Left ventricle myocardium superior (tissue), 1 donor: ENCODE results near the gene TRERF1. TPM values are rescaled to one million over a fixed set of nuclear protein-coding genes. Genes with fewer than 3 reads are reported as not detected.
A peak's percentile ranks its signal among the peaks of the same experiment; 100 is the strongest.
"Not testable (repeated sequence)": the region's sequence is repeated elsewhere in the genome, so short reads cannot be mapped to it uniquely, and the experiment has no call there.

Experiments used
- ATAC-seq: fragments of 200-7000 bp; cut with Tn5 transposase; one replicate; pipeline ENCODE4 v1.9.1; 2020; ENCODE audit warnings: mild to moderate bottlenecking, moderate library complexity
- DNase-seq: peaks from one replicate; pipeline ENCODE4 v3.0.0-alpha.2; 2020
- intact Hi-C: fragments of 100-400 bp; cut with micrococcal nuclease; formaldehyde crosslinking; loops from one replicate; pipeline ENCODE4 v1.11.0; 2022
- total RNA-seq: library from RNA; stranded (reverse); fragmentation: NEBNext Ultra II Directional; extraction: Animal tissue kit (Norgen Biotek cat#: 25700); gene quantifications from one replicate; pipeline ENCODE4 v1.2.1, GENCODE V29; 2021
- donor health status: DM: no; HTN: yes; CAD: no; lungs with severe emphysema.

TRERF1 gene
- total RNA-seq, 1 donor from 2014 or later = 1.8 TPM

GRCh38 chr6:42225029-42225339 is 226.7 kb downstream of the TRERF1 start:
- ATAC-seq (no peak), DNase-seq (no peak)
- intact Hi-C loops = no loop called here

- ATAC-seq = no peak
- intact Hi-C loops = no loop called here
- DNase-seq = no peak
Measured at GRCh38 chr6:42224222-42225028, 227.3 kb downstream of the TRERF1 start.

GRCh38 chr6:42222448-42222847 is 229.3 kb downstream of the TRERF1 start:
- DNase-seq (no peak), ATAC-seq (no peak)
- intact Hi-C loops = no loop called here

DNA sequence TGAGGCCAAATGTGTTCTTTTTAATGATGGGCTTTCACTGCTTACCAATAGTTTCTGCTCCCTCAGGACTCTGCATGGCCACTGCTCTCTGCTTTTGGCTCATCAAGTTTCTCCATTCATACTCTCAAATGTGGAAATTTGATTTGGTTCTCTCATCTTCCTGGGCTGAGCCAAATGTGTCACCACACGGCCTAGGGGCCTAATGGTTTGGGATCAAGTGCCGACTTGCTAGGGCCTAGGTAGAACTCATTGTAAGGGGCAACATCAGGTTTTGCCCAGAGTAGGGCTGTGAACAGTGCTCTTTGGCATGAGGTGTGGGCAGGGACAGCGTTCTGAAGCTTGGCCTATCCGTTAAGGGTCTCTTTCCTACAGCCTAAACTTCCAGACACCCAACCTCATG is 230.2 kb downstream of the TRERF1 start:
- ATAC-seq = no peak

GRCh38 chr6:42220807-42221206 is 230.9 kb downstream of the TRERF1 start:
- intact Hi-C loops = no loop called here
- ATAC-seq (no peak), DNase-seq (no peak)

More for the DNA sequence above, 230.2 kb downstream of the TRERF1 start:
- no peak for DNase-seq
- intact Hi-C loops = no loop called here

GRCh38 chr6:42217519-42218367 is 234.0 kb downstream of the TRERF1 start, which contains the start of gene MRPS10:
MRPS10 (minus strand) TSS chr6:42217861; CDS start chr6:42217849, 12 bp downstream.
- intact Hi-C loops = no loop called here
- DNase-seq = peak; percentile 92
- peak; percentile 100 for ATAC-seq

DNA sequence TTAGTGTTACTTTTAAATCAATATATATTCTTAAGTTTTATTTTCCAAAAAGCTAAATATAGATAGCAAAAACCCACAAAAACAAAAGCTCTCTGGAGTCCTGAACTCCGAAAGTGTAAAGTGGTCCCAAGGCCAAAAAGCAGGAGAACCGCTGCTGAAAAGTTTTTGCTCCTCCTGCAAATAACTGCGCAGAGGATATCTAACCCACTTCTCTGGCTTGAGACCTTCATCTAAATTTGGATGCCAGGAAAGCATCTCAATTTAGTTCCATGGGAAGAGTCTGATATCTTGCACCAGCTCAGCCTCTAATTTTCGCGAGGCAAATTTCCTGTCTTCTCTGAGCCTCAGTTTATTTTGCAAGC is 234.6 kb downstream of the TRERF1 start:
- intact Hi-C loops = no loop called here
- DNase-seq = no peak
- peak; percentile 21 for ATAC-seq

DNA sequence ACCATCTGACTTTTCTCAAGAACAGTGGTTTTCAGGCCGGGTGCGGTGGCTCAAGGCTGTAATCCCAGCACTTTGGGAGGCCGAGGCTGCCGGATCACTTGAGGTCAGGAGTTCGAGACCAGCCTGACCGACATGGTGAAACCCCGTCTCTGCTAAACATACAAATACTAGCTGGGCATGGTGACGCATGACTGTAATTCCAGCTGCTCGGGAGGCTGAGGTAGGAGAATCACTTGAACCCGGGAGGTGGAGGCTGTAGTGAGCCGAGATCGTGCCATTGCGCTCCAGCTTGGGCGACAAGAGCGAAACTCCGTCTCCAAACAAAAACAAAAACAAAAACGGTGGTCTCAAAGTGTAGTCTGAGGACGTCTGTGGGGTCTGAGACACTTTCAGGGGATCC is 235.2 kb downstream of the TRERF1 start:
- DNase-seq, ATAC-seq, intact Hi-C loops: not testable (repeated sequence)

DNA sequence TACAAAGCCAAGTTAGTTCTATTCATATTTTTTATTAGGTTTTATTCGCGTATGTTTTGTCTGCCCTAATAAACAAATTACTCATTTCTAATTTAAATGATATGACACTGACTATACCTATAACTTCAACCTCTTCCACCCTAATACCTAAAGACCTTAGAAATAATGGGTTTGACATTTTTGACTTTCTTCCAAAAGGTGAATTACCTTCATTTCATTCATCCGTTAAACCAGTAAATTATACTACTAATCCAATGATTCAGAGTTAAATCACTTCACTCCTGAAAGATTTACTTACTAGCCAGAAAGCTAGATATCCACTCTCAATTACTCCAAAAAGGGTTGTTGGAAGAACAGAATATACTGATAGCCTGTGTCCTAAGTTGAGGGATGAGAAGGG is 239.3 kb downstream of the TRERF1 start:
- intact Hi-C loops = no loop called here
- ATAC-seq (no peak), DNase-seq (no peak)

- intact Hi-C loops = no loop called here
- DNase-seq = no peak
- ATAC-seq = no peak
Measured at GRCh38 chr6:42211726-42212125, 240.0 kb downstream of the TRERF1 start.

DNA sequence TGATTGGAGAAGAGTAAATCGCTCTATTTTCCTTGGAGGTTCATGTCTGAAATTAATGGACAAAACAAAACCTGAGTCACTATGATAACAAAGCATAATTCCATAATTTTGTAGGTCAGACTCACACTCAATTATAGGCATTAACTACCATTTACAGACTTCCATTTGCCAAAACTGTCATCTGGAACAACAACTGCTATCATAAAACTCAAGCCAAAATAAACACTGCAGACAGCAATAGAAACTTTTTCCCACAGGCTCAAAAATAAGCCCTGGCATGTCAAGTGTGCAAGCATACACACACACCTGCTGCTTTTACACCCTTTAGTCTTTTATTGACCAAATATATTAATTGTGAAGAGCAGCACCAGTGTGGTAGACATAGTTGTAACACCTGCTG is 241.2 kb downstream of the TRERF1 start:
- intact Hi-C loops = no loop called here
- no peak for DNase-seq
- ATAC-seq = no peak

GRCh38 chr6:42207559-42207958 is 244.2 kb downstream of the TRERF1 start:
- DNase-seq, intact Hi-C loops, ATAC-seq: not testable (repeated sequence)

DNA sequence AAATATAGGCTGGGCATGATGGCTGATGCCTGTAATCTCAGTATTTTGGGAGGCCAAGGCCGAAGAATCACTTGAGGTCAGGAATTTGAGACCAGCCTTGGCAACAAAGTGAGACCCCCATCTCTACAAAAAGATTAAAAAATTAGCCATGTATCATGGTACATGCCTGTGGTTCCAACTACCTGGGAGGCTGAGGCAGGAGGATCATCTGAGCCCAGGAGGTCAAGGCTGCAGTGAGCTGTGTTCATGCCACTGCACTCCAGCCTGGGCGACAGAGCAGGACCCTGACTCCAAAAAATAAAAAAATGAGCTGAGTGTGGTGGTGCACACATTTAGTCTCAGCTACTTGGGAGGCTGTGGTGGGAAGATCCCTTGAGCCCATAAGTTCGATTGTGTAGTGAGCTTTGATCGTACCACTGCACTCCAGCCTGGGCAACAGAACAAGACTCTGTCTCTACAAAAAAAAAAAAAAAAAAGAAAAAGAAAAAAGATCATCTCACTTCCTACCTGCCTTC is 246.9 kb downstream of the TRERF1 start:
- no peak for ATAC-seq
- DNase-seq = no peak
- intact Hi-C loops = no loop called here

- intact Hi-C loops = no loop called here
- ATAC-seq (no peak), DNase-seq (no peak)
Measured at GRCh38 chr6:42203183-42203582, 248.5 kb downstream of the TRERF1 start.

DNA sequence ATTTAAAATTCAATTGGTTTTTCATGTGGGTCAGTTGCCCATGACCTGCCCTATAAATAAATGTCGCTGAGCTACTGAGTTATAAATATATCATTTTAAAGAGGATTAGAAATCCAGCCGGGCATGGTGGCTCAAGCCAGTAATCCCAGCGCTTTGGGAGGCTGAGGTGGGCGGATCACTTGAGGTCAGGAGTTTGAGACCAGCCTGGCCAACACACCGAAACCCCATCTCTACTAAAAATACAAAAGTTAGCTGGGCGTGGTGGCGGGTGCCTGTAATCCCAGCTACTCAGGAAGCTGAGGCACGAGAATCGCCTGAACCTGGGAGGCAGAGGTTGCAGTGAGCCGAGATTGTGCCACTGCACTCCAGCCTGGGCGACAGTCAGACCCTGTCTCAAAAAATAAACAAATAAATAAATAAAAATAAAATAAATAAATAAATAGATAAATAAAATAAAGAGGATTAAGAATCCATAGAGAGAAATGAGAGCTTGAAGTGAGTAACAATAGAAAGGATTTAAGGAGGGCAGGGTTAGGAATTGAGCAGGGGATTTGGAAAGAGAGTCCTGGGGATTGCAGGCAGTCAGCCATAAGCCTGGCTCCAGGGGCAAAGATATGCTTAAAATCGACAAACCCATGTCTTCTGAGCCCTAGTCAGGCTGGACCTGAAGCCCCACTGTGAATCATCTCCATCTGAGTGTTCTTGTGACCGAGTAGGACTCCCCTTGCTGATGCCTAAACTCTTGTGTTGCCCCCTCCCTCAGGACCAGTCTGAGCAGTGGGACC is 249.4 kb downstream of the TRERF1 start:
- intact Hi-C loops, ATAC-seq, DNase-seq: not testable (repeated sequence)

GRCh38 chr6:42201382-42201781 is 250.3 kb downstream of the TRERF1 start:
- DNase-seq (no peak), ATAC-seq (no peak)
- intact Hi-C loops = no loop called here

- peak; percentile 63 for ATAC-seq
- intact Hi-C loops = no loop called here
- DNase-seq = no peak
Measured at GRCh38 chr6:42200035-42200434, 251.7 kb downstream of the TRERF1 start.

DNA sequence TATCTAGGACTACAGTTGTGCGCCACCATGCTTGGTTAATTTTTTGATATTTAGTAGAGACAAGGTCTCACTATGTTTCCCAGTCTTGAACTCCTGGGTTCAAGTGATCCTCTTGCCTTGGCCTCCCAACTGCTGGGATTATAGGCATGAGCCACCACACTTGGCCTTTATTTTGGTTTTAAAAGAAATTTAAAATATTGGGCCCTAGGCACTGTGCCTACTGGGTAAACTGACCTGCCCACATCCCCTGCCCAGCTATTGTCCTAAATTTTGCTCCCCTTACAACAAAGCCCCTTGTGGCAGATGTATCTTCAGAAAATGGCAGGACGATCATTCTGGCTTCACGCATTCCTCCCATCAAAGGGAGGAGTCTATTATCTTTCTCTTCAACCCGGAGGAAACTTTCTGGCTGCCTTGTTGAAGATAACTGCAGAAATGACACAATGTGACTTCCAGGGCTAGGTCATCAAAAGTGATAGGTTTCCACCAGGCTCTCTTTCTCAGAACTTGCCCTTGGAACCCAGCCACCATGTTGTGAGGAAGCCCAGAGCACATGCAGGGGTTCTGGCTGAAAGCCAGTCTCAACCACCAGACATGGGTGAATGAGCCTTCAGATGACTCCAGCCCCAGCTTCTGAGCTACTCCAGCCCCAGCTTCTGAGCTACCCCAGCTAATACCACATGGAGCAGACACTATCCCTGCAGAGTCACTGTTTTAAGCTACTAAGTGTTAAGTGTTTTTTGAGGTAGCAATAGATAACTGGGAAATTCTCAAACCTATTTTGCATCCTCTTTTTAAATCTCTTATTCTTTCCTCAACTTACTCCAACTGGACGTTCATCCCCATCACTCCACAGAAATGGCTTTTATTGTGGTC is 252.4 kb downstream of the TRERF1 start:
- ATAC-seq (no peak), DNase-seq (no peak)
- intact Hi-C loops = no loop called here
